Hematopoietic multipotent progenitor cell treated with erythropoietin and hydrocortisone succinate and interleukin-3 and kit ligand, for 4 days (in vitro differentiated cells): ENCODE measurements around the gene SLC16A1.
A peak's percentile ranks its signal among the peaks of the same experiment; 100 is the strongest.
"Not testable (repeated sequence)": the region's sequence is repeated elsewhere in the genome, so short reads cannot be mapped to it uniquely, and the experiment has no call there.

Source experiments
- DNase-seq: peaks from one replicate; pipeline ENCODE4 v3.0.0-alpha.2; 2015

The SLC16A1 gene

DNA sequence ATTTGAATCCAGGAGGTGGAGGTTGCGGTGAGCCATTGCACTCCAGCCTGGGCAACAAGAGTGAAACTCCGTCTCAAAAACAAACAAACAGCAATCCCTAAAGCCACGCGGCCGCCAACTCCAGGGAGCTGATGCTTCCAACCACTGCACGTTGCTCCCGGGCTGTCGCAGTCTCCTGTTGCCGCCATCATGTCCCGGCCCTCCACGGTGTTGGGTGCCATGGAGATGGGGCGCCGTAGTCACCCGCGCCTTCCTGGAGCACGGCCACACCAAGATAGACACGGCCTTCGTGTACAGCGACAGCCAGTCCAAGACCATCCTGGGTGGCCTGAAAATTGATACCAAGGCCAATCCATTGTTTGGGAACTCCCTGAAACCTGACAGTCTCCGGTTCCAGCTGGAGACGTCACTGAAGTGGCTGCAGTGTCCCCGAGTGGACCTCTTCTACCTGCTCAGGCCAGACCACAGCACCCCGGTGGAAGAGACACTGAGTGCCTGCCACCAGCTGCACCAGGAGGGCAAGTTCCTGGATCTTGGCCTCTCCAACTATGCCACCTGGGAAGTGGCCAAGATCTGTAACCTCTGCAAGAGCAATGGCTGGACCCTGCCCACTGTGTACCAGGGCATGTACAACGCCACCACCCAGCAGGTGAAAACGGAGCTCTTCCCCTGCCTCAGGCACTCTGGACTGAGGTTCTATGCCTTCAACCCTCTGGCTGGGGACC, 32.6 kb downstream of the SLC16A1 start:
- DNase-seq = no peak

DNA sequence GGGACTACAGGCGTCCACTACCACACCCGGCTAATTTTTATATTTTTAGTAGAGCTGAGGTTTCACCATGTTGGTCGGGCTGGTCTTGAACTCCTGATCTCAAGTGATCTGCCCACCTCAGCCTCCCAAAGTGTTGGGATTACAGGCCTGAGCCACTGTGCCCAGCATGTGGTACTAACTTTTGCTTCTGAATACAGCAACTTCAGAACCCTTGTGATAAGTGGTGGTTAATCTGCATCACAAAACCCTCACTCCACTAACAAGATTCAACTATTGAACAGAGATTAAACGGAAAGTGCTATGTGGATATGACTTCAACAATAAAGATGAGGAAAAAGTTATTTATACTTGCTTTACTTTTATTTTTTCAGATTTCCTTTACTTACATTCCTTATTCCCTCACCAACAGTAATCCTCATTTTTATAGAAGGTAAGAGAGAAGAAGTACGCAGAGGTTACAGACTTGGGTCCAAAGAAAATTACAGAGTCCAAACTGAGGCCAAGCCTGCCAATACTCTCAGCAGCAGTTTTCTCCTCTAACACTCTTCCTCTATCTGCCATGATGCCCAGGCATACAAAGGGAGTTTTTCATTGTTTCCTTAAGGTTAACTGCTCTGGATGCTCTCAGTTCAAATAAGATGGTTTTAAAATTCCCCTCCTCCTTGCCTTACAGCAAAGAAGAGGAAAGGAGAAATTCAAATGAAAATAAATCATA, 44.3 kb downstream of the SLC16A1 start:
- no peak for DNase-seq

DNA sequence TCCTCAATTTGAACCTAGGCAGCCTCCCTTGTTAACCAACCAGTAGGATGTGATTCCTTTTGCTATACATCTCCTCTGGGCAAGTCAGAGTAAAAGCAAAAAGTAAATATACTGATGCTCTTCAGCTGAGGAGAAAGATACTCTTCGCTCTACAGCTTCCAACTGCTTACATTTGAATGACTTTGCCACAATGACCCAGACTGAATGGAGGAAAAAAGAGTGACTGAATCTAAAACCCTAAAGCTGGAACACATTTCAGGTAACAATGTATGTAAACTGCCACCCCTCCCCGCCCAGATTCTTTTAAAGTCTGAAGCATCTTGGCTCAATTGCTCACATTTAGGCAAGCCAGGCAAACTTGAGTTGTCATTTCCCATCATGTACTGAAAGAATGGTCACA, 46.1 kb downstream of the SLC16A1 start:
- DNase-seq = no peak

DNA sequence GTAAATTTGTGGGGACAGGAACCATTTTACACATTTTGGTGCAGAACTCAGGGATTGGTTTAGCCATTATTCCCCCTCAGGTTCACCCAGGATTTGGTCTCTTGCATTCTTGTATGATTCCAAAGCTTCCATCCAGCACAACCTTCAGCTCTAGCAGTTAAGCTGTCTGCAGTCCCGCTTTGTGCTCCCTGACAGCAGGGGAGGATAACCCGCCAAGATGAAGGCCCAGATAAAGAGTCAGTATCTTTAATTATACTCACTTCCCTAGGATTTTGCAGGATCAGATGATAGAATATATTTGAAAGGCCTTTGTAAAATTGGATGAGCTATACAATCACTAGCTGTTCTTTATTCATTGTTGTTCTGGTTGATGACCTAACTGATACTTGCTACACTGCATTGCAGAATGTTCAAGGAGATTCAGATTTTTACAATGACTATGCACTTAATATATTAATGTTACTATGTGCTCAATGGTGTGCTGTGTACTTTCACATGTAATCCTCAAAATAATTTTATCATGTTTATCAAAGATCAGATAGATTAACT, 49.8 kb downstream of the SLC16A1 start:
- no peak for DNase-seq

DNA sequence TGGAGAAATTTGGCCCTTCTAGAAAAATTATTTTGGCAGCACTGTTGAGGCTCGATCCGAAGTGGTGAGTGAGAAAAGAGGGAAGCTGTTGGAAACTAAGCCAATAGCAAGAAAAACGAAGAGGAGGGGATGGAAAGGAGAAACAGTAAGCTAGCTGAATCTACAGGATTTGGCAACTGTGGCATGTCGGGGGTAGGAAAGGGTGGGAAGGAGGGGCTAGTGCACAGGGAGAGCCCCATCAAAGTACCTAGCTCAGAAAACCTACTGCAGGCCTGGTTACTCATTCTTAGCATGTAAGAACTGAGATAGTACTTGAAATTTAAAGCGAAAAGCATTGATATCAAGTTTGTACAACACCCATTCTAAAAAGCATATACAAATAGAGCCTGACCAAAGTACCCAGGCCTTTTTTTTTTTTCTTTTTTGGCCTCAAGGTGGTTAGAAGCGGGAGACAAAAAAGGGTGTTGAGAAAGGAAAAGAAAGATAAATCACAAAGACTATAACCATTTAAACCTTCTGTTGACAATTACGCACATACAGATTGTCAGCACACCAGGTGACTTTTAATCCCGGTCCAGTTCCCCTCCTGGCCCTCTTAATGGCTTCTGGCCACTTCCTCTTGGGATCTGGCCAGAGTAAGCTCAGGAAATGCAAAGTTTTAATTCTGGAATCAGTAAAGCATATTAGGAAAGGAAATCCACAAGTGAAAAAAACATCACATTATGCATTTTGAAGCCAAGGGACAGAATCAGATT, 50.4 kb downstream of the SLC16A1 start:
- no peak for DNase-seq

DNA sequence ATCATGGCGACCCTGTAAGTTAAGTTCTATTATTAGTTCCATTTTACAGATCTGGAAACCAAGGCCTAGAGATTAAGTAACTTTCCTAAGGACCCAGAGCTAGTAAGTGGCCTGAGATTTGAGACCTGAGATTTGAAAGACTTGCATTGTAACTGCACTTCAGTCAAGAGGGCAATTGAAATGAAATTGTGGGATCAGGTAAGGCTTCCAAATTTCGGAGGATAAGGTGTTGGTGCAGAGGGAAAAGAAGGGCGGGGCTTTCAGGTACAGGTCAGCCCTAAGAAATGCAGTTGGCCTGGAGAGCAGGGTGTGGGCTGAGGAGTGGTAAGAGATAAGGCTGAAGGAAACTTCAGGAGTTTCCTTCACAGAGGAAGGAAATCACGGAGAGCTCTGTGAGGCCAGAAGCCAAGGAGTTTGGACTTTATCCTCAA, 51.1 kb downstream of the SLC16A1 start:
- DNase-seq = no peak

DNA sequence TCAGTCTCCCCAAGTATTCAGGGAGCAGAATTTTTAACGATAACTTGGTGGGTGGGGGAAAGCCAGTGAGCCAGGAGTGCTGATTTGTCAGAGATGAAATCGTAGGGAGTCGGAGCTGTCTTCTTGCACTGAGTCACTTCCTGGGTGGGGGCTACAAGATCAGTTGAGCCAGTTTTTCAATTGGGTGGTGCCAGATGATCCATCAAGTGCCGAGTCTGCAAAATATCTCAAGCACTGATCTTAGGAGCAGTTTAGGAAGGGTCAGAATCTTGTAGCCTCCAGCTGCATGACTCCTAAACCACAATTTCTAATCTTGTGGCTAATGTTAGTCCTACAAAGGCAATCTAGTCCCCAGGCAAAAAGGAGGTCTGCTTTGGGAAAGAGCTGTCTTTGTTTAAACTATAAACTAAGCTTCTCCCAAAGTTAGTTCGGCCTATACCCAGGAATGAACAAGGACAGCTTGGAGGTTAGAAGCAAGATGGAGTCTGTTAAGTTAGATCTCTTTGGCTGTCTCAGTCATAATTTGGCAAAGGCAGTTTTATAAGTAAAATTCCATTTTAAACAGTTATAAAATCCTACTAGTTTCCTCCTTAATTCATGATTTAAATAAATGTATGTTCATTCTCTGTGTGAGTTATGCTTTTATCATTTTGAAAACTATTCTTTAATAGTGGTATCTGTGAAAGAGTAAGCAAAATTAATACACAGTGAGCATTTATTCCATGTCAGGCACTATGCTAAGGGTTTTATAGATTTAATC, 51.7 kb downstream of the SLC16A1 start:
- peak; percentile 80 for DNase-seq

DNA sequence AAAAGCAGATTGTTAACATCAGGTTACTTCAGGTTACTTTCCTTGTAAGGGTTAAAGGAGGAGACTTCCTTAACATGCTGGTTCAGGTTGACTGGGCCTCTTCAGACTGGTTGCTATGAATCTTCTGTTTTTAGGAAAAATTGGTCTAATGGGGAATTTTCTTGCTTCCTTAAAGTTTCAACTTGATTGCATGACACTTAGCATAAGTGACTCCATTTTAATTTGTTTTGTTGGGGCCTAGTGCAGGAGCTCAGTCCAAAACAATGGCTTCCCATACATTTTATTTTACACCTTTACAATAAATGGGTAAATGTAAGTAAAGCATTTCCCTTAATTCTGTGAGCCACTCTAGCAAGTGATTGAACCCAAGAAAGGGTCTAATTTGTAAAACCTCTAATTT, 53.8 kb downstream of the SLC16A1 start:
- DNase-seq = no peak

DNA sequence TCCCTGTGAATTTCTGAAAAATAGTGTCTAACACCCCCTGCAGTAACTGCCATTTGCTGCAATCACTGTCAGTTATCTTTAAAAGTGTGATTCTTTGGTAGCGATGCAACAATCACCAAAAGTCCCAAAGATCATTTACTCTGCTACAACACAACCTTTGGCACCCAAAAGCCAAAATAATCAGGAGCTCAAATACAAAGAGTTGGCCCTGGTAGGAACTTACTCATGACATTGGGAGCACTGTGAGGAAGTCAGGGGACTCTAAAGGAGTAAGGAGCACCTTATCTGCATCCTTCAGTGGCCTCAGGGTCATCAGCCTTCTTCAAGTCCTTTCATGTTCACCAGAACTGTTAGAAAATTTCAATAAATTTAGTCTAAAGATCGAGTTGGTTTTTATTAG, 54.6 kb downstream of the SLC16A1 start:
- no peak for DNase-seq

DNA sequence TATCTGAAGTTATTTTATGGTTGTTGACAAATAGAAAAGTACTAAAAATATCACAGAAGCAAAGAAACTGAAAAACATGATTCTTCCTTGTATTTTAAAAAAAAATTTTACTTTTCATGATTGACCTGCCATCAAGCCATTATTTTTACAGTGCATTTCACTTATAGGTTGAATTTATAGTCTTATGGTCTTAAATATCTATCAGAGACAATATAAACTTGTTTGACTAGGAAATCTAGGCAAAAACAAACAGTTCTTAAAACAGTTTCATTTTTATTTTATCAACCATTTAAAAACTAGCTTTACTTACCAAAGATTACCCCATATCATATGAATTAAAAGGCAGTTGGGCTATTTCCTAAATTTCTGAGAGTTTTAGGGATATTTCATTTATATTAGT, 59.2 kb downstream of the SLC16A1 start:
- no peak for DNase-seq

DNA sequence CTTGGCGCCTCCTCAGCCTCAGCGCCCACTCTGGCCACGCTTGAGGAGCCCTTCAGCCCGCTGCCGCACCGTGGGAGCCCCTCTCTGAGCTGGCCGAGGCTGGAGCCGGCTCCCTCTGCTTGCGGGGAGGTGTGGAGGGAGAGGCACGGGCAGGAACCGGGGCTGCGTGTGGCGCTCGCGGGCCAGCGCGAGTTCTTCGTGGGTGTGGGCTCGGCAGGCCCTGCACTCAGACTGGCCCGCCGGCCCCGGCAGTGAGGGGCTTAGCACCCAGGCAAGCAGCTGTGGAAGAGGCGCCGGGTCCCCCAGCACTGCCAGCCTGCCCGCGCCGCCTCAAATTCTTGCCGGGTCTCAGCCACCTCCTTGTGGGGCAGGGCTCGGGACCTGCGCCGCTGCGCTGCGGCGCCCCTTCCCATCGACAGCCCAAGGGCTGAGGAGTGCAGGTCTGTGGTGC, 61.4 kb downstream of the SLC16A1 start:
- no peak for DNase-seq

DNA sequence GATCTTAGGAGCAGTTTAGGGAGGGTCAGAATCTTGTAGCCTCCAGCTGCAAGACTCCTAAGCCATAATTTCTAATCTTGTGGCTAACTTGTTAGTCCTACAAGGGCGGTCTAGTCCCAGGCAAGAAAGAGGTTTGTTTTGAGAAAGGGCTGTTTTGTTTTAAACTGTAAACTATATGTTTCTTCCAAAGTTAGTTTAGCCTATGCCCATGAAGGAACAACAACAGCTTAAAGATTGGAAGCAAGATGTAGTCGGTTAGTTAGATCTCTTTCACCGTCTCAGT, 62.0 kb downstream of the SLC16A1 start:
- no peak for DNase-seq

DNA sequence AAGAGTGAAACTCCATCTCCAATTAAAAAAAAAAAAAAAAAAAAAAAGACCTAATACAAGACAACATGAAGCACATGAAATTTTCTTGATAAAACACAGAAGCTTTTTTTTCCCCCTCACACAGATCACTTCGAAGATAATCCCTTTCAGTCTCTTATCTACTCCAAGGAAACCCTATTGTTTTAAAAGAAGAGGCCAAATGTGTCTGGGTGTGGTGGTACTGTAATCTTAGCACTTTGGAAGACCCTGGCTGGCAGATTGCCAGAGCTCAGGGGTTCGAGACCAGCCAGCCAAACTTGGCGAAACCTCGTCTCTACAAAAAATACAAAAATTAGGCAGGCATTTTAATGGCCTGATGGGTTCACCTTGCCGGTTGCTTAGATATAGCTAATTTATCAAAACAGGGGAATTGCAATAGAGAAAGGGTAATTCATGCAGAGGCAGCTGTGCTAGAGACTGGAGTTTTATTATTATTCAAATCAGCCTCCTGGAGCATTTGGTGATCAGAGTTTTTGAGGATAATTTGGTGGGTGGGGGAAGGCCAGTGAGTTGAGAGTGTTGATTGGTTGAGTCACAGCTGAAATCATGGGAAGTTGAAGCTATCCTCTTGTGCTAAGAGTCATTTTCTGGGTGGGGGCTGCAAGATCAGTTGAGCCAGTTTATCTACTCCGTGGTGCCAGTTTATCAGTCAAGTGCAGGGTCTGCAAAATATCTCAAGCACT, 62.5 kb downstream of the SLC16A1 start:
- DNase-seq = peak; percentile 73

DNA sequence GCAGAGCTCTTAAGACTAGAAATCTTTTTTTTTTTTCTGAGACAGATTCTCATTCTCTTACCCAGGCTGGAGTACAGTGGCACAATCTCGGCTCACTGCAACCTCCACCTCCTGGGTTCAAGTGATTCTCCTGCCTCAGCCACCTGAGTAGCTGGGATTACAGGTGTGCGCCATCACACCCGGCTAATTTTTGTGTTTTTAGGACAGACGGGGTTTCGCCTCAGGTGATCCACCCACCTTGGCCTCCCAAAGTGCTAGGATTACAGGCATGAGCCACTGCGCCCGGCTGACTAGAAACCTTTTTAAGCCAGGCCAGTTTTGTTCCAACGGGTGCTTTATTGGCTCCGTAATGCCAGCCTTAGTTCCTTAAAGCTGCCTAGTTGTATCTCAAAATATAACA, 66.1 kb downstream of the SLC16A1 start:
- not testable (repeated sequence) for DNase-seq

DNA sequence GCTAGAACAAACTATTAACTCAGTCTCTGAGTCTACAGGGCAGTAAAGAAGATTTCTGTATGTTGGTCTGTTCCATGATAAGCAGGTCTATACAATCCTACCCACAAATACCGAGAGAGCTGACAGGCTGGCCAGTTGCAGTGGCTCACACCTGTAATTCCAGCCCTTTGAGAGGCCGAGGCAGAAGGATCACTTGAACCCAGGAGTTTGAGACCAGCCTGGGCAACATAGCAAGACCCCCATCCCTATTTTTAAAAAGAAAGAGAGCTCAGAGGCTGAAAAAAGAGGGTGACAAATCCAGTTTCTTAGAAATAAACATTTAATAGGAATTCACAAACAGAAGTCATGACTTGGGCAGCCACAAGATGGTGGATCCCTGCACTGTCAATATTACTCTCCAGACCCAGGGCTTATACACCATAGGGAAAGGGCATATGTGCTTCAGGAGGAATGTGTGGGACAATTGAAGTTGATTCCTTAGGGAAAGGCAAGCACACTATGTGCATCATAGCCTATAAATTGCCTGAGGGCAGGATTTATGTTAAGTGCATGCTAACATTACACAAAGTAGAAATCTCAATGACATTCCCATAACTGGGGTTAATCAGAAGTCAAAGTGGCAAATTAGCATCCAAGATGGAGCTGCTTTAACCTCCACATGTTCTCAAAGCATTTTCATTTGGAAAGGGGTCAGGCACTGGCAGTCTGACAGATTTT, 66.8 kb downstream of the SLC16A1 start:
- no peak for DNase-seq

DNA sequence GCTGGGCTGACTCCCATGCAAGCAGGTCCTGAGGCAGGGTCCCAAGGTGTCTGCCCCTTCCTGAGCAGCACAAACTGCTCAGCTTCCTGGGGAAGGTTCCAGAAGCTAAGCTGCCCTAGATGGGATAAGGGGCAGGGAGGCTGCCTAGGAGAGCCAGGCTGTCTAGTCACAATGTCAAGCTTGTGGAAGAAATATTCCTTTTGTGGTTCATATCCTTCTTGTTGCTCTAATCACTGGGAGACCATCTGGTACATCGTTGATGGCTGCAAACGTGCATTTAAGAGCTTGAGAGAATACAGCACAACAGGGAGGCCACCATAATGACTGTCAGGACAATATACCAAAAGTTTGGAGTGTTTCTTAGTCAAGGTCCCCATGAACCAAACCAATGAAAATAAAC, 67.4 kb downstream of the SLC16A1 start:
- DNase-seq = peak; percentile 38

DNA sequence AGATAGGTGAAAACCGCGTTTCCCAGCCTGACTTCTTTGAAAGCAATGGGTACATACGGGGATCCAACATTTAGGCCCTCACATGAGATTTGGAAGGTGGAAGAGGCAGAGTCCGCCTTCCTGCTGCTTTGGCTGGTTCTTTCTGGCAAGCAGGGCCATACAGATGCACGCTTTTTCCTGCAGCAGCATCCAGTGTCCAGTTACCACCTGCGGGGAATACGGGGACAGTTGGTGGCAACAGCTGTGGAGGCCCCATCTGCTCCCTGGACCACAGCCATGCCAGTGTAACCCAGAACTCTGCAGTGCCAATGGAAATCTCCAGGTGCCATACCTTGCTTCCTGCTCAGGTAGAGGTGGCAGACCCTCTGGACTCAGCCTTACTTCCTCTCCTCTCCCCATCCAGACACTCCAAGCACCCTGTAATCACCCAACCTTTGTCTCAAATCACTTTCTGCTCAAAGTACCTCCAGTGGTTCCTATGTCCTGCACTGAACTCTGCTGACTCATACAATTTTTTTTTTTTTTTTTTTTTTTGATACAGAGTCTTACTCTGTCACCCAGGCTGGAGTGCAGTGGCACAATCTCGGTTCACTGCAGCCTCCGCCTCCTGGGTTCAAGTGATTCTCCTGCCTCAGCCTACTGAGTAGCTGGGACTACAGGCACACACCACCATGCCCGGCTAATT, 68.3 kb downstream of the SLC16A1 start:
- peak; percentile 31 for DNase-seq

DNA sequence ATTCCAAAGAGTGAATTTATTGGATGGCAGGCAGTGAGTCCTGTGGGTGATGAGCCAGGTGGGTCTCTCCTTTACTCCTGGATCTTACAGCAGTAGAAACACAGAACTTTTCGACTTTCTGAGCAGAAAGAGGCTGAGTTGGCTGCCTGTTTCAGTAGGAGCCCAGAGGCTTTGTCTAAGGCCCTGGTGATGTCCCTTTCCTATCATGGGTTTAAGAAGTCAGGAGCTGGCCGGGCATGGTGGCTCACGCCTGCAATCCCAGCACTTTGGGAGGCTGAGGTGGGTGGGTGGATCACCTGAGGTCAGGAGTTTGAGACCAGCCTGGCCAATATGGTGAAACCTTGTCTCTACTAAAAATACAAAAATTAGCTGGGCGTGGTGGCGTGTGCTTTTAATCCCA, 71.0 kb downstream of the SLC16A1 start:
- DNase-seq = not testable (repeated sequence)

DNA sequence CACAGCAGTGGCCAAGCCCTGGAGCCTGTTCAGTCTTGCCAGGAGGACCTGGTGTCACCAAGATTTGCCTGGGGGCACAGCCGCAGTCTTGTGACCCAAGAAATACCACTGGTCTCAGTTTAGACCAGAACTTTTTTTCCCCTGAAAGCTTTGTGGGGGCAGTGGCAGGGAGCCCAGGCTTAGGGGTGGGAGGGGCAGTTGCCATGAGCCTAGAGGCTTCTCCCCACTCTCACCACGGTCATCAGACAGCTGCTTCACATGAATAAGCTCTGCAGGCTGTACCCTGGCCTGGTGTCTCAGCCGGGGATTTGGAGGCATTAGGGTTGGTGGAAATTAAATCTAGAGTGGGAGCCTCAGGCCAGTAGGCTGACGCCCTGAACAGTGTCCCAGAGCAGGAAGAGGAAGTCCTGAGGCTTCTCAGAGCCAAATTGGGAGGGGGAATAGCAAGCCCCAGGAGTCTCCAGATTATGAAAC, 73.7 kb downstream of the SLC16A1 start:
- DNase-seq = peak; percentile 31

DNA sequence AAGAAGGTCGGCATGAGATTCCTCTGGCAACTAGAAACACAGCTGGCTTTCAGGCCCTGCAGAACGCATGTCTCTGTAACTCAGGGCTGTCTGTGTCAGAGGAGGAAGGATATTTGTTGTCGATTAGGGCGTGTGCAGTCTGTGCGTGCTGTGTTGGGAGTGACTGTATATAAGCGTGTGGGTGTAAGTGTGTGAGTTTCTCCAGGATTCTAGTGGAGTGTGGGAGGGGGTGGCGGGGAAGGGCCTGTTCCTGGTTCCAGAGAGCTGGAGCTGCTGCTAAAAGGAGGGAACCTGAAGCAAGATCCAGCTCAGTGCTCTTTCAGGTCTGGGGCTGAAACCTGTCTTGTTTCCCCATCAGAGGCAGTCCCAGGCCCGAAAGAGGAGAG, 74.3 kb downstream of the SLC16A1 start:
- no peak for DNase-seq

DNA sequence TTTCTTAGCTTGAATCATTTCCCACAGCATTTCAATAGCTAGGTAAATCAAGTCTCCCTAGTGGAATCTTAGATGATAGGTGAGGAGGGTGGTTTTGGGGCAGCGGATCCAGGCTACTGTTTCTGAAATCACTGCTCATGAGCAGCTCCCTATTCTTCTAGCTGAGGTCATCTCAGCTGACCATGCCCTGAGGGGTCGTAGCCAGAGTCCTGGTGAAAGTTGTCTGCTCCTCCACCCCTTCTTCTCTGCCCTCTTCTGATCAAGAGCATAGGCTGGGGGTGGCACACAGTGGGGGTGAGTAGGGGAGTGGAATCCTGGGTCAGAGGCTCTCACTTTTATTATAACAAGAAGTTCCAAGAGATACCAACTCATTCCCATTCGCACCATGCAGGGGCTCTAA, 76.2 kb downstream of the SLC16A1 start:
- DNase-seq = no peak
